HUES48 (cell line): ENCODE results near the gene CPLX1.
"Not testable (repeated sequence)": the region's sequence is repeated elsewhere in the genome, so short reads cannot be mapped to it uniquely, and the experiment has no call there.

Experiments used
- H3K27ac ChIP-seq: one replicate; pipeline ENCODE4 v1.7.0; 2013; ENCODE audit warnings: low read depth, low read length, inconsistent platforms
- H3K27me3 ChIP-seq: 2 replicates; pipeline ENCODE4 v1.6.1; 2013; ENCODE audit warnings: mild to moderate bottlenecking, low read length; ENCODE audit not compliant: control insufficient read depth, insufficient read depth
- H3K36me3 ChIP-seq: 2 replicates; pipeline ENCODE4 v1.6.1; 2013; ENCODE audit warnings: low read length; ENCODE audit not compliant: control insufficient read depth, insufficient read depth
- H3K4me1 ChIP-seq: 2 replicates; pipeline ENCODE4 v1.6.1; 2013; ENCODE audit warnings: mild to moderate bottlenecking, low read length; ENCODE audit not compliant: control insufficient read depth, insufficient read depth
- H3K4me3 ChIP-seq: 2 replicates; pipeline ENCODE4 v1.5.1; 2013; ENCODE audit warnings: mild to moderate bottlenecking, low read depth, low read length
- H3K9ac ChIP-seq: 2 replicates; pipeline ENCODE4 v1.6.1; 2013; ENCODE audit warnings: mild to moderate bottlenecking, low read depth, low read length, moderate library complexity
- H3K9me3 ChIP-seq: 2 replicates; pipeline ENCODE4 v1.6.1; 2013; ENCODE audit warnings: low read length; ENCODE audit not compliant: control insufficient read depth, insufficient read depth

CPLX1 gene

GRCh38 chr4:779555-779954 lies 46.4 kb downstream of the CPLX1 start:
- H3K4me3 ChIP-seq = no peak overlapping the region
- H3K9ac ChIP-seq = no peak overlapping the region
- no peak overlapping the region for H3K27ac ChIP-seq
- H3K27me3 ChIP-seq = peaks cover 17% of the 10 kb centered on the region
- peaks cover 57% of the 10 kb centered on the region for H3K36me3 ChIP-seq
- H3K4me1 ChIP-seq = peaks cover 7% of the 10 kb centered on the region
- no peaks in the 10 kb centered on the region for H3K9me3 ChIP-seq

GRCh38 chr4:777520-778262 lies 48.2 kb downstream of the CPLX1 start:
- peaks cover 5% of the 10 kb centered on the region for H3K4me1 ChIP-seq
- no peak overlapping the region for H3K4me3 ChIP-seq
- peaks cover 71% of the 10 kb centered on the region for H3K36me3 ChIP-seq

GRCh38 chr4:776743-777441 lies 49.0 kb downstream of the CPLX1 start:
- H3K4me3 ChIP-seq = no peak overlapping the region
- H3K36me3 ChIP-seq = peaks cover 74% of the 10 kb centered on the region
- H3K9me3 ChIP-seq = no peaks in the 10 kb centered on the region
- H3K27me3 ChIP-seq = no peaks in the 10 kb centered on the region
- H3K4me1 ChIP-seq = no peaks in the 10 kb centered on the region; the same call in 1 of the 2 replicates
- no peak overlapping the region for H3K9ac ChIP-seq
- no peak overlapping the region for H3K27ac ChIP-seq

More at GRCh38 chr4:777520-778262, 48.2 kb downstream of the CPLX1 start:
- H3K9me3 ChIP-seq = no peaks in the 10 kb centered on the region
- no peaks in the 10 kb centered on the region for H3K27me3 ChIP-seq
- H3K9ac ChIP-seq = no peak overlapping the region
- H3K27ac ChIP-seq = no peak overlapping the region

- not testable (repeated sequence) for H3K9me3 ChIP-seq, H3K27ac ChIP-seq, H3K4me3 ChIP-seq, H3K9ac ChIP-seq, H3K4me1 ChIP-seq, H3K27me3 ChIP-seq
- peaks cover 82% of the 10 kb centered on the region for H3K36me3 ChIP-seq
These were observed 50.4 kb downstream of the CPLX1 start for GRCh38 chr4:775485-775884.

GRCh38 chr4:774419-775092 lies 51.4 kb downstream of the CPLX1 start:
- H3K4me1 ChIP-seq, H3K9ac ChIP-seq, H3K27ac ChIP-seq, H3K4me3 ChIP-seq, H3K27me3 ChIP-seq, H3K9me3 ChIP-seq: not testable (repeated sequence)
- peaks cover 83% of the 10 kb centered on the region for H3K36me3 ChIP-seq

GRCh38 chr4:773214-773613 lies 52.7 kb downstream of the CPLX1 start:
- Histone ChIP-seq H3K9me3 (no peaks in the 10 kb centered on the region), H3K9ac (no peak overlapping the region), H3K36me3 (peaks cover 84% of the 10 kb centered on the region), H3K27me3 (no peaks in the 10 kb centered on the region), H3K4me3 (no peak overlapping the region), H3K27ac (no peak overlapping the region), H3K4me1 (no peaks in the 10 kb centered on the region)

GRCh38 chr4:772776-773175 lies 53.2 kb downstream of the CPLX1 start:
- no peaks in the 10 kb centered on the region for H3K9me3 ChIP-seq
- no peak overlapping the region for H3K27ac ChIP-seq
- peaks cover 84% of the 10 kb centered on the region for H3K36me3 ChIP-seq
- H3K4me3 ChIP-seq = no peak overlapping the region
- no peak overlapping the region for H3K9ac ChIP-seq
- no peaks in the 10 kb centered on the region for H3K27me3 ChIP-seq
- no peaks in the 10 kb centered on the region for H3K4me1 ChIP-seq

GRCh38 chr4:772118-772517 lies 53.8 kb downstream of the CPLX1 start:
- Histone ChIP-seq H3K4me3 (no peak overlapping the region), H3K27ac (no peak overlapping the region), H3K36me3 (peaks cover 82% of the 10 kb centered on the region), H3K27me3 (no peaks in the 10 kb centered on the region), H3K4me1 (no peaks in the 10 kb centered on the region), H3K9me3 (no peaks in the 10 kb centered on the region), H3K9ac (no peak overlapping the region)

GRCh38 chr4:771464-771863 lies 54.5 kb downstream of the CPLX1 start:
- Histone ChIP-seq H3K27me3 (no peaks in the 10 kb centered on the region), H3K36me3 (peaks cover 83% of the 10 kb centered on the region), H3K27ac (no peak overlapping the region), H3K4me1 (no peaks in the 10 kb centered on the region), H3K4me3 (no peak overlapping the region), H3K9me3 (no peaks in the 10 kb centered on the region), H3K9ac (no peak overlapping the region)

- H3K9ac ChIP-seq = no peak overlapping the region
- no peaks in the 10 kb centered on the region for H3K27me3 ChIP-seq
- H3K9me3 ChIP-seq = no peaks in the 10 kb centered on the region
- peaks cover 79% of the 10 kb centered on the region for H3K36me3 ChIP-seq
- no peak overlapping the region for H3K27ac ChIP-seq
- H3K4me1 ChIP-seq = no peaks in the 10 kb centered on the region
- no peak overlapping the region for H3K4me3 ChIP-seq
These were observed 55.9 kb downstream of the CPLX1 start for GRCh38 chr4:770022-770421.

GRCh38 chr4:769511-769910 lies 56.4 kb downstream of the CPLX1 start:
- Histone ChIP-seq H3K9me3 (no peaks in the 10 kb centered on the region), H3K27me3 (no peaks in the 10 kb centered on the region), H3K27ac (no peak overlapping the region), H3K4me3 (no peak overlapping the region), H3K4me1 (no peaks in the 10 kb centered on the region), H3K36me3 (peaks cover 79% of the 10 kb centered on the region), H3K9ac (no peak overlapping the region)
